LNCAP (cell line): ENCODE data around the gene KRTAP4-8.
"Not testable (repeated sequence)": the region's sequence is repeated elsewhere in the genome, so short reads cannot be mapped to it uniquely, and the experiment has no call there.

Source experiments
- CTCF ChIP-seq: fragments of 450-650 bp; IDR thresholded peaks from 2 replicates; pipeline ENCODE4 v1.5.1; 2017; ENCODE audit warnings: mild to moderate bottlenecking

KRTAP4-8 gene

DNA sequence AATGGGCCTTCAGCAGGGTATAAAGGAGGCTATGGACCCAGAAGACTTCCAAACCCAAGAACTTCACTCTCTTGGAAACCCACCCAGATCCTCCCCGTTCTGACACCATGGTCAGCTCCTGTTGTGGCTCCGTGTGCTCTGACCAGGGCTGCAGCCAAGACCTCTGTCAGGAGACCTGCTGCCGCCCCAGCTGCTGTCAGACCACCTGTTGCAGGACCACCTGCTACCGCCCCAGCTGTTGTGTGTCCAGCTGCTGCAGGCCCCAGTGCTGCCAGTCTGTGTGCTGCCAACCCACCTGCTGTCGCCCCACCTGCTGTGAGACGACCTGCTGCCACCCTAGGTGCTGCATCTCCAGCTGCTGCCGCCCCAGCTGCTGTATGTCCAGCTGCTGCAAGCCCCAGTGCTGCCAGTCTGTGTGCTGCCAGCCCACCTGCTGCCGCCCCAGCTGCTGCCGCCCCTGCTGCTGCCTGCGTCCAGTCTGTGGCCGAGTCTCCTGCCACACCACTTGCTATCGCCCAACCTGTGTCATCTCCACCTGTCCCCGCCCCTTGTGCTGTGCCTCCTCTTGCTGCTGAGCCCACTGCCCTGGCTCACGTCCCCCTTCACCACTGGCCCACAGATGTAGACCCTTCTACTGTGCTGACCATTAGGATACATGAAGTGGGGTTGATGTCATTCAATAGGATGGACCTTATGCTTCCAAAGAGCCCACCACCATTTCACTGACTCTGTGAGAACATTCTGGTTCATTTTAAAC, 13.7 kb downstream of the KRTAP4-8 start, which contains the start of gene KRTAP4-7:
KRTAP4-7 (plus strand) TSS at position 51 of the 757 bp plus-strand sequence; CDS start at position 108, 57 bp downstream.
- not testable (repeated sequence) for TF ChIP-seq CTCF

GRCh38 chr17:41082626-41083025, 15.3 kb downstream of the KRTAP4-8 start:
- no peak for TF ChIP-seq CTCF

- TF ChIP-seq CTCF: no peak
Observed at GRCh38 chr17:41076788-41077187, 21.2 kb downstream of the KRTAP4-8 start.

DNA sequence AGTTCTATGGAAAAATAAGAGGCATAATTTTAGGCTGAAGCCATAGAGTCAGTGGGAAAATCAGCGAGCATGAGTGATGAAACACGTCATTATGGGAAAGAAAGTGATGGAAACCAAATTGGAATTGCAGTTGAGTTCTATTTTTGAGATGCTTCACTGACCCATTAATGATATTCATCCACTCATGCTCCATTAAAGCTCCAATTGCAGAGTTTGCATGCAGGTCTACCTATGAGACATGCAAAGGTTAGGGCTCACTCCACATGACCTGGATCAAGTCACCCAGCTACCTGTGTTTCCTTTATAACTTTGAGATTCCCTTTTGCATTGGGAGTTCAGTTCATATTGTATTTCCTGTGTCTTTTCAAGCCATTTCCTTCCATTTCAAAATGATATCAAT, 24.3 kb downstream of the KRTAP4-8 start:
- no peak for TF ChIP-seq CTCF

DNA sequence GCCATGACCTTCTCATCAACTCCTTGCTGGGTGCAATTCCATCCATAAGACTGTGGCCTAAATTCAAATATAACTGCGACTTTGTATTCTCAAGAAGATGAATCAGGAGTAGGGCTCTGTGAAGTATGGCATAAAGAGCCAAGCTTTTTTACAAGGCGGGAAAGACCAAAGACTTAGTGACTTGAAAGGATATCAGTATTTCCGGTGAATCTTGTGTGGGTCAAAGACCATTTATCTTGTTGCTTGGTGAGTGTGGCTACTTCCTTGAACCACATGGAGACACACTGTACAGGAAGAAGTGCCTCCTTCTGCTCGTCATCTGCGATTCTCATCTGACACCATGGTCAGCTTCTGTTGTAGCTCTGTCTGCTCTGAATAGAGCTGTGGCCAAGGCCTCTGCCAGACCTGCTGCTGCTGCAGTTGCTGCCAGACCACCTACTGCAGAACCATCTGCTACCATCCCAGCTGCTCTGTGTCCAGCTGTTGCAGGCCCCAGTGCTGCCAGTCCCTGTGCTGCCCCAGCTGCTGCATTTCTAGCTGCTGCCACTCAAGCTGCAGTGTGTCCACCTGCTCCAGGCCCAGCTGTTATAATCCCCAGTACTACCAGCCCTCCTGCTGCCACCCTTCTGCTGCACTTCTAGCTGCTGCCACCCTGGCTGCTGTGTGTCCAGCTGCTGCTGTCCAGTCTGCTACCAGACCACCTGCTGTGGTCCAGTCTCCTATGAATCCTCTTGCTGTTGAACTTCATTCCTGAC, 26.2 kb downstream of the KRTAP4-8 start:
- TF ChIP-seq CTCF: no peak

DNA sequence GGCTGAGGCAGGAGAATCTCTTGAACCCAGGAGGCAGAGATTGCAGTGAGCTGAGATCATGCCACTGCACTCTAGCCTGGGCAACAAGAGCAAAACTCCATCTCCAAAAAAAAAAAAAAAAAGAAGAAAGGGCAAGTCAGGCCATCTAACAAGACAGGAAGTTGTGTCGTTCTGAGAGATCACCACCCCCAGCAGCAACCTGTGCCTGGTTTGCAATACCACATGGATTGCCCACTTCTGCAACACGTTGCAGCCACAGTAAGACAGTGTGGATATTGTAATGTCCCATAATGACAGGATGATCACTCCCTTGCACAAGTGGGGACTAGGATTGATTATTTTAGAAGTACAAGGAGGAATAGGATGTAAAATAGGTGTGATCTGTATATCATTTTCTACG, 28.9 kb downstream of the KRTAP4-8 start:
- no peak for TF ChIP-seq CTCF

DNA sequence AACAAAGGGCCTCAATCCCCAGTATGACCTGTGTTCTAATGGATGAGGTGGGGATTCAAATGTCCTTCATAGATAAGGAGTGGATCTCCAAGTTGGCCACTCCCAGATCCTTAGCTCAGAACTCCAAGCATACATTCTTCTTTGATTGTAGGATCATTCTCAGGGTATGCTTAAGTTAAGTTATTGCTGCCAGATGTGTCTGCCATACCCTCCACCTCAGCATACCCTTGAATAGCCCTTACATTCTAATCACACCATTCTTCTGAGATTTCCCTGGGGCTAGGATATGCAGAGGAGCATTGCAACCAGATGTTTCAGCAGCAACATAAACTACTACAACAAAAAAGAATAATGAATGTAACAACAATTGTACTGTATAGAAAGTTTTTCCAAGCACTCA, 30.7 kb downstream of the KRTAP4-8 start:
- no peak for TF ChIP-seq CTCF
